Gastrocnemius medialis (tissue), 4 donors: Measurements from ENCODE around the gene ARL15.

Experiments
- POLR2A ChIP-seq, 2 donors: fragments of 450-650 bp; IDR thresholded peaks; one replicate each; pipeline ENCODE4 v1.6.1; 2017; ENCODE audit warnings: antibody characterized with exemption in 2 of 2, mild to moderate bottlenecking in 2 of 2, moderate library complexity in 2 of 2
- TF ChIP-seq, protein P1 (sequence below), 5 experiments: fragments of 450-650 bp in 3 of 5; fragments of 200-600 bp in 2 of 5; sonication (generic) in 2 of 5; IDR thresholded peaks in 4 of 5; conservative IDR thresholded peaks in 1 of 5; 1 replicate in 4 of 5; 2 replicates in 1 of 5; pipeline ENCODE4 v1.5.1; 2016 to 2019; ENCODE audit warnings: antibody characterized with exemption in 5 of 5, mild to moderate bottlenecking in 3 of 5, moderate library complexity in 3 of 5

- TF ChIP-seq, protein P1, sequence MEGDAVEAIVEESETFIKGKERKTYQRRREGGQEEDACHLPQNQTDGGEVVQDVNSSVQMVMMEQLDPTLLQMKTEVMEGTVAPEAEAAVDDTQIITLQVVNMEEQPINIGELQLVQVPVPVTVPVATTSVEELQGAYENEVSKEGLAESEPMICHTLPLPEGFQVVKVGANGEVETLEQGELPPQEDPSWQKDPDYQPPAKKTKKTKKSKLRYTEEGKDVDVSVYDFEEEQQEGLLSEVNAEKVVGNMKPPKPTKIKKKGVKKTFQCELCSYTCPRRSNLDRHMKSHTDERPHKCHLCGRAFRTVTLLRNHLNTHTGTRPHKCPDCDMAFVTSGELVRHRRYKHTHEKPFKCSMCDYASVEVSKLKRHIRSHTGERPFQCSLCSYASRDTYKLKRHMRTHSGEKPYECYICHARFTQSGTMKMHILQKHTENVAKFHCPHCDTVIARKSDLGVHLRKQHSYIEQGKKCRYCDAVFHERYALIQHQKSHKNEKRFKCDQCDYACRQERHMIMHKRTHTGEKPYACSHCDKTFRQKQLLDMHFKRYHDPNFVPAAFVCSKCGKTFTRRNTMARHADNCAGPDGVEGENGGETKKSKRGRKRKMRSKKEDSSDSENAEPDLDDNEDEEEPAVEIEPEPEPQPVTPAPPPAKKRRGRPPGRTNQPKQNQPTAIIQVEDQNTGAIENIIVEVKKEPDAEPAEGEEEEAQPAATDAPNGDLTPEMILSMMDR (IDR thresholded peaks at IDR 0.05 in 4 of 5, conservative IDR thresholded peaks at IDR 0.05 in 1 of 5): no peak
- no peak for TF ChIP-seq POLR2A (IDR thresholded peaks at IDR 0.05)
Measured at GRCh38 chr5:54159153-54159892, 151.1 kb downstream of the ARL15 start.
